ENCODE data around the gene NCEH1.

DNA sequence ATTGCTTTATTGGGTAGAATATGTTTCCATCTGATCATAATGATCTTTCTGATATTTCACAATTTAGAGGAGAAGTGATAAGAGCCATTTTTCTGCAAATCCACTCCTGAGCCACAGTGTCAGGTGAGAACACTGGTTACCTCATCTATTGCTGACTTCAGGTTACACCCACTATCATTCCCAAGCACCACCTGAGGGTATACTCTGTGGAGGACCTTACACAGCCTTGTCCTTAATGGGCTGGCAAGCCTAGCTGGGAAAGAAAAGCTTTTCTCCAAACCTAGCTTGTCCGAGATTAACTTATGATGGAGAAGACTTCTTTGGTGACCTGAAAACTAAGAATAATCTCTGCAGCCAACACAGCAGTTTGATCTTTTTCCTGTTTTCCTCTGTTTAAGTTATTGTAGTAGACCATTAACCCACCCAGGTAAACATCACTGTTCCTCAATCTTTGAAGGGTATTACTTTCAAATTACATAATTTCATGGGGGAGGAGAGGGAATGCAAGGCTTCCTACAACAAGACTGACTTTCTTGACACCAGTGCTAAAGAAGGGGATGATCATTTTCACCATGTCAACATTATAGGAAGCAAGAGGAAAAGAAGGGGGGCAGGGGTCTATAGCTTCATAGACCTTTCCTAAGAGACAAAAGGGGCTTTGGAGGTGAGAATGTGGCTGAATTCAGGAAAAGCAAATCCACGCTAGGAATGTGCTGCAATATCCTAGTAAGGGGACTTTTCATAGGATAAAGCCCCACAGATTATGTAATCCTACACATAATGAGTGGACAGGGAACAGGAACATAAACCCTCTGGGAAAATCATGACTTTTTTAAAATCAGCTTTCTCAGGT is 1.7 kb downstream of the NCEH1 start:
- TF ChIP-seq CTCF (IDR thresholded peaks at IDR 0.05 in 8 of 11, conservative IDR thresholded peaks at IDR 0.05 in 3 of 11), result no peak
- TF ChIP-seq POLR2AphosphoS5 (IDR thresholded peaks at IDR 0.05), result no peak
- TF ChIP-seq POLR2A (IDR thresholded peaks at IDR 0.05), result no peak

Measured in spleen (tissue), 7 donors.